Caco-2 (cell line): Measurements from ENCODE around the gene FMN1. TPM values are rescaled to one million over a fixed set of nuclear protein-coding genes. Genes with fewer than 3 reads are reported as not detected.

Source experiments
- BruUV-seq: library from RNA; stranded (reverse); fragments of 400-500 nt; replicated peaks from 2 replicates; lab custom pipeline; 2021; lab: Mats Ljungman, UMichigan
- CTCF ChIA-PET: fragments of 300-600 bp; sonication (Branson Sonifier 250); formaldehyde crosslinking; loops from one replicate; lab custom pipeline; 2022; ENCODE audit warnings: antibody characterized with exemption; lab: Charles Lee
- POLR2A ChIA-PET: fragments of 300-600 bp; sonication (Branson Sonifier 250); formaldehyde crosslinking; loops from one replicate; lab custom pipeline; 2022; ENCODE audit warnings: antibody characterized with exemption; lab: Charles Lee
- DNase-seq, 2 experiments: peaks; one replicate each; pipeline versions ENCODE4 v3.0.0 to v3.0.0-alpha.2; 2020 to 2022
- H3K27me3 ChIP-seq: replicated peaks from 2 replicates; pipeline ENCODE4 v1.6.0; 2011; ENCODE audit warnings: low read length; ENCODE audit not compliant: control insufficient read depth, insufficient read depth
- H3K36me3 ChIP-seq: 2 replicates; pipeline ENCODE4 v1.5.1; 2011; ENCODE audit warnings: low read length; ENCODE audit not compliant: control insufficient read depth, insufficient read depth
- H3K4me1 ChIP-seq: fragments of 250-450 bp; sonication (Bioruptor Pico); 2 replicates; pipeline ENCODE4 v1.5.1; 2020; ENCODE audit warnings: mild to moderate bottlenecking
- H3K4me3 ChIP-seq: 2 replicates; pipeline ENCODE4 v1.5.1; 2011; ENCODE audit warnings: low read depth, mild to moderate bottlenecking, control low read depth, low read length
- H3K9me3 ChIP-seq: fragments of 250-450 bp; sonication (Bioruptor Pico); 2 replicates; pipeline ENCODE4 v1.5.1; 2020; ENCODE audit warnings: mild to moderate bottlenecking, moderate library complexity
- H3K27ac Mint-ChIP-seq: one replicate; pipeline ENCODE4 v1.8.0; 2022; ENCODE audit warnings: mixed read lengths; ENCODE audit not compliant: unreplicated experiment
- H3K27me3 Mint-ChIP-seq: one replicate; pipeline ENCODE4 v1.8.0; 2022; ENCODE audit warnings: mixed read lengths; ENCODE audit not compliant: insufficient read depth, unreplicated experiment
- H3K36me3 Mint-ChIP-seq: one replicate; pipeline ENCODE4 v1.8.0; 2022; ENCODE audit warnings: mild to moderate bottlenecking, mixed read lengths; ENCODE audit not compliant: insufficient read depth, unreplicated experiment
- H3K4me1 Mint-ChIP-seq: one replicate; pipeline ENCODE4 v1.8.0; 2022; ENCODE audit warnings: low read depth, mixed read lengths; ENCODE audit not compliant: unreplicated experiment
- H3K4me3 Mint-ChIP-seq: one replicate; pipeline ENCODE4 v1.8.0; 2022; ENCODE audit warnings: mild to moderate bottlenecking, moderate library complexity, mixed read lengths; ENCODE audit not compliant: unreplicated experiment
- H3K9me3 Mint-ChIP-seq: one replicate; pipeline ENCODE4 v1.8.0; 2022; ENCODE audit warnings: mixed read lengths; ENCODE audit not compliant: unreplicated experiment
- CTCF ChIP-seq, 2 experiments: fragments of 200-600 bp in 1 of 2; IDR thresholded peaks; 1 replicate in 1 of 2; 2 replicates in 1 of 2; pipeline versions ENCODE4 v1.5.1 to v1.8.0; 2011 to 2022; ENCODE audit warnings: antibody characterized with exemption in 1 of 2, control low read depth in 1 of 2, inconsistent platforms in 1 of 2, low read depth in 1 of 2, low read length in 1 of 2, mild to moderate bottlenecking in 1 of 2, moderate library complexity in 1 of 2; ENCODE audit not compliant: insufficient read depth in 1 of 2, severe bottlenecking in 1 of 2, unreplicated experiment in 1 of 2
- intact Hi-C: fragments of 100-400 bp; cut with micrococcal nuclease; formaldehyde crosslinking; loops from one replicate; pipeline ENCODE4 v1.10.0; 2022; ENCODE audit not compliant: unreplicated experiment
- total RNA-seq: library from RNA; stranded (reverse); gene quantifications from 2 replicates; pipeline ENCODE4 v1.2.3, GENCODE V29; 2022

Gene FMN1
- total RNA-seq, 1 experiment from 2014 or later, result 1.6 TPM

GRCh38 chr15:33013827-33014445, 180.6 kb downstream of the FMN1 start:
- Mint-ChIP-seq H3K27ac (no peak overlapping the region), H3K27me3 (peaks cover 9% of the 10 kb centered on the region), H3K4me3 (no peak overlapping the region), H3K4me1 (no peaks in the 10 kb centered on the region), H3K9me3 (no peaks in the 10 kb centered on the region), H3K36me3 (no peaks in the 10 kb centered on the region)
- ChIA-PET POLR2A (no interaction called here), CTCF (no interaction called here)
- no peaks in the 10 kb centered on the region for H3K9me3 ChIP-seq
- no peak for TF ChIP-seq CTCF (IDR thresholded peaks at IDR 0.05; ENCODE audit: insufficient read depth in 1 of 2, low read depth in 1 of 2, low read length in 1 of 2, severe bottlenecking in 1 of 2, unreplicated experiment in 1 of 2)
- DNase-seq, result no peak
- no peaks in the 10 kb centered on the region for H3K36me3 ChIP-seq
- BruUV-seq, result no TSS peak
- intact Hi-C loops, result no loop called here
- H3K4me3 ChIP-seq, result no peak overlapping the region
- no peaks in the 10 kb centered on the region for H3K27me3 ChIP-seq
- no peaks in the 10 kb centered on the region for H3K4me1 ChIP-seq

GRCh38 chr15:33011976-33012375, 182.5 kb downstream of the FMN1 start:
- DNase-seq, result no peak
- intact Hi-C loops, result no loop called here
- TF ChIP-seq CTCF (IDR thresholded peaks at IDR 0.05; ENCODE audit: insufficient read depth in 1 of 2, low read depth in 1 of 2, low read length in 1 of 2, severe bottlenecking in 1 of 2, unreplicated experiment in 1 of 2), result no peak
- H3K27ac Mint-ChIP-seq, result no peak overlapping the region
- H3K4me3 Mint-ChIP-seq, result no peak overlapping the region
- ChIA-PET POLR2A (no interaction called here), CTCF (no interaction called here)
- H3K36me3 ChIP-seq, result no peaks in the 10 kb centered on the region
- H3K27me3 ChIP-seq, result no peaks in the 10 kb centered on the region
- no TSS peak for BruUV-seq
- H3K9me3 Mint-ChIP-seq, result no peaks in the 10 kb centered on the region
- no peaks in the 10 kb centered on the region for H3K9me3 ChIP-seq
- no peaks in the 10 kb centered on the region for H3K4me1 ChIP-seq
- H3K4me1 Mint-ChIP-seq, result no peaks in the 10 kb centered on the region
- H3K36me3 Mint-ChIP-seq, result no peaks in the 10 kb centered on the region
- no peak overlapping the region for H3K4me3 ChIP-seq
- peaks cover 9% of the 10 kb centered on the region for H3K27me3 Mint-ChIP-seq

DNA sequence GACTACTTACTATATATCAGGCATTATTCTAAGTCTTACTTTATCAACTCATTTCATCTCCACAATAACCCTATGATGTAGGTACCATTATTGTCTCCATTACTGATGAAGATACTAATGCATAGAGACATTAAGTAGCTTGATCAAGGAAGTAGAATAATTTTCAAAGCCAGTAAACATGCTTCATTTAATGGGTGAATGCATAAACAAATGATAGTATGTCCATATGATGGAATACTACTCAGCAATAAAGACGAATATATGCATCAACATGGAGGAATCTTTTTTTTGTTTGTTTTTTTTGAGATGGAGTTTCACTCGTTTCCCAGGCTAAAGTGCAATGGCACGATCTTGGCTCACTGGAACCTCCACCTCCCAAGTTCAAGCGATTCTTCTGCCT, 184.9 kb downstream of the FMN1 start:
- no peak overlapping the region for H3K27ac Mint-ChIP-seq
- ChIA-PET CTCF (no interaction called here), POLR2A (no interaction called here)
- no peak for DNase-seq
- no peaks in the 10 kb centered on the region for H3K4me1 ChIP-seq
- H3K4me3 ChIP-seq, result no peak overlapping the region
- no peaks in the 10 kb centered on the region for H3K4me1 Mint-ChIP-seq
- no peaks in the 10 kb centered on the region for H3K9me3 Mint-ChIP-seq
- no peaks in the 10 kb centered on the region for H3K36me3 ChIP-seq
- H3K4me3 Mint-ChIP-seq, result no peak overlapping the region
- no peaks in the 10 kb centered on the region for H3K27me3 ChIP-seq
- no peak for TF ChIP-seq CTCF (IDR thresholded peaks at IDR 0.05; ENCODE audit: insufficient read depth in 1 of 2, low read depth in 1 of 2, low read length in 1 of 2, severe bottlenecking in 1 of 2, unreplicated experiment in 1 of 2)
- intact Hi-C loops, result no loop called here
- no peaks in the 10 kb centered on the region for H3K9me3 ChIP-seq
- BruUV-seq, result no TSS peak
- H3K36me3 Mint-ChIP-seq, result no peaks in the 10 kb centered on the region
- peaks cover 5% of the 10 kb centered on the region for H3K27me3 Mint-ChIP-seq
